Measurements from ENCODE around the gene GLYR1. TPM values are rescaled to one million over a fixed set of nuclear protein-coding genes. Genes with fewer than 3 reads are reported as not detected.

The GLYR1 gene
- total and polyA plus RNA-seq, 2 donors (not counting 1 experiment from before 2014, with no cell fraction given), result 34.0 to 137 TPM

GRCh38 chr16:4893103-4893862 lies 46.2 kb upstream of the GLYR1 start:
- Histone ChIP-seq H3K4me1 (ENCODE audit: control insufficient read depth in 2 of 2, insufficient read depth in 2 of 2, low read length in 2 of 2) (no peaks in the 10 kb centered on the region), H3K27ac (ENCODE audit: low read length in 2 of 2) (no peak overlapping the region), H3K79me2 (ENCODE audit: control insufficient read depth, insufficient read depth, low read length) (no peaks in the 10 kb centered on the region), H3K4me2 (replicated peaks; ENCODE audit: low read depth, low read length, poor library complexity, severe bottlenecking) (no peak overlapping the region), H2AFZ (ENCODE audit: insufficient read depth, low read depth, low read length, poor library complexity, severe bottlenecking) (no peak overlapping the region), H4K20me1 (ENCODE audit: control insufficient read depth, insufficient read depth, low read length, poor library complexity, severe bottlenecking) (no peaks in the 10 kb centered on the region), H3K9ac (ENCODE audit: low read length) (no peak overlapping the region), H3K27me3 (replicated peaks in 1 of 4; ENCODE audit: control extremely low read depth in 1 of 4, control insufficient read depth in 3 of 4, insufficient read depth in 4 of 4, low read length in 3 of 4) (no peaks in the 10 kb centered on the region), H3K36me3 (replicated peaks in 1 of 2; ENCODE audit: control extremely low read depth in 1 of 2, control insufficient read depth in 1 of 2, extremely low read depth in 1 of 2, insufficient read depth in 2 of 2, low read length in 1 of 2) (no peaks in the 10 kb centered on the region), H3K4me3 (ENCODE audit: control extremely low read depth in 1 of 5, extremely low read depth in 1 of 5, insufficient read depth in 1 of 5, low read depth in 2 of 5, low read length in 4 of 5) (no peak overlapping the region), H3K9me3 (ENCODE audit: control extremely low read depth in 1 of 3, control insufficient read depth in 2 of 3, insufficient read depth in 1 of 3, low read length in 2 of 3) (peaks cover 0 to 3% (median under 1%) of the 10 kb centered on the region in 3 donors)
- CTCF ChIA-PET, result no interaction called here
- H3K9me3 Mint-ChIP-seq (ENCODE audit: insufficient read depth), result peaks cover 1% of the 10 kb centered on the region
- peaks cover 8% of the 10 kb centered on the region for H3K27me3 Mint-ChIP-seq
- POLR2A ChIA-PET, result no interaction called here
- TF ChIP-seq EZH2 (IDR thresholded peaks at IDR 0.05; ENCODE audit: borderline replicate concordance, insufficient read depth, low read depth, low read length, poor library complexity, severe bottlenecking) (no peak), CTCF (IDR thresholded peaks at IDR 0.05) (no peak)
- intact Hi-C loops (cut with micrococcal nuclease), result no loop called here
- DNase-seq, result no peak
- no peak overlapping the region for H3K27ac Mint-ChIP-seq
- WGBS (ENCODE audit: insufficient coverage), result 98% methylated on average over 18 of the region's 26 CpGs
- H3K4me3 Mint-ChIP-seq, result no peak overlapping the region
- no peak for ATAC-seq (ENCODE audit: low read depth)
- H3K4me1 Mint-ChIP-seq, result no peaks in the 10 kb centered on the region

GRCh38 chr16:4892361-4893102 lies 45.4 kb upstream of the GLYR1 start:
- CTCF ChIA-PET, result no interaction called here
- Histone ChIP-seq H3K4me1 (ENCODE audit: control insufficient read depth in 2 of 2, insufficient read depth in 2 of 2, low read length in 2 of 2) (no peaks in the 10 kb centered on the region), H3K4me3 (ENCODE audit: control extremely low read depth in 1 of 5, extremely low read depth in 1 of 5, insufficient read depth in 1 of 5, low read depth in 2 of 5, low read length in 4 of 5) (no peak overlapping the region), H3K4me2 (replicated peaks; ENCODE audit: low read depth, low read length, poor library complexity, severe bottlenecking) (no peak overlapping the region), H3K36me3 (replicated peaks in 1 of 2; ENCODE audit: control extremely low read depth in 1 of 2, control insufficient read depth in 1 of 2, extremely low read depth in 1 of 2, insufficient read depth in 2 of 2, low read length in 1 of 2) (no peaks in the 10 kb centered on the region), H3K79me2 (ENCODE audit: control insufficient read depth, insufficient read depth, low read length) (no peaks in the 10 kb centered on the region), H3K27me3 (replicated peaks in 1 of 4; ENCODE audit: control extremely low read depth in 1 of 4, control insufficient read depth in 3 of 4, insufficient read depth in 4 of 4, low read length in 3 of 4) (no peaks in the 10 kb centered on the region), H3K9ac (ENCODE audit: low read length) (no peak overlapping the region), H3K9me3 (ENCODE audit: control extremely low read depth in 1 of 3, control insufficient read depth in 2 of 3, insufficient read depth in 1 of 3, low read length in 2 of 3) (no peaks in the 10 kb centered on the region), H3K27ac (ENCODE audit: low read length in 2 of 2) (no peak overlapping the region), H2AFZ (ENCODE audit: insufficient read depth, low read depth, low read length, poor library complexity, severe bottlenecking) (no peak overlapping the region), H4K20me1 (ENCODE audit: control insufficient read depth, insufficient read depth, low read length, poor library complexity, severe bottlenecking) (no peaks in the 10 kb centered on the region)
- ATAC-seq (ENCODE audit: low read depth) (no peak), DNase-seq (no peak)
- Mint-ChIP-seq H3K4me1 (no peaks in the 10 kb centered on the region), H3K9me3 (ENCODE audit: insufficient read depth) (no peaks in the 10 kb centered on the region), H3K27me3 (peaks cover 6% of the 10 kb centered on the region), H3K27ac (no peak overlapping the region), H3K4me3 (no peak overlapping the region)
- POLR2A ChIA-PET, result no interaction called here
- 70% methylated on average over 21 of the region's 23 CpGs for WGBS (ENCODE audit: insufficient coverage)
- no peak for TF ChIP-seq CTCF (IDR thresholded peaks at IDR 0.05)
- no peak for TF ChIP-seq EZH2 (IDR thresholded peaks at IDR 0.05; ENCODE audit: borderline replicate concordance, insufficient read depth, low read depth, low read length, poor library complexity, severe bottlenecking)
- intact Hi-C loops (cut with micrococcal nuclease), result no loop called here

Data from B cell (primary cell).